Liver (tissue), 9 donors: ENCODE results near the gene MYBPC2. TPM values are rescaled to one million over a fixed set of nuclear protein-coding genes. Genes with fewer than 3 reads are reported as not detected.

ENCODE experiments used
- DNase-seq: peaks from one replicate; pipeline ENCODE4 v3.0.0-alpha.2; 2017; ENCODE audit warnings: low spot score
- H3K27ac ChIP-seq, 2 donors: one replicate each; pipeline ENCODE4 v1.7.0; 2013; ENCODE audit warnings: inconsistent platforms in 2 of 2, low read length in 2 of 2, control low read depth in 1 of 2, low read depth in 1 of 2, mild to moderate bottlenecking in 1 of 2
- H3K27me3 ChIP-seq, 4 donors: one replicate each; pipeline versions ENCODE4 v1.6.1 to v1.7.0; 2013; ENCODE audit warnings: low read length in 3 of 4, inconsistent platforms in 1 of 4, mild to moderate bottlenecking in 1 of 4, moderate library complexity in 1 of 4; ENCODE audit not compliant: control insufficient read depth in 4 of 4, insufficient read depth in 4 of 4
- H3K36me3 ChIP-seq, 4 donors: one replicate each; pipeline versions ENCODE4 v1.6.1 to v1.7.0; 2013; ENCODE audit warnings: low read length in 3 of 4, mild to moderate bottlenecking in 3 of 4, low read depth in 1 of 4, moderate library complexity in 1 of 4; ENCODE audit not compliant: control insufficient read depth in 4 of 4, insufficient read depth in 3 of 4
- H3K4me1 ChIP-seq, 4 donors: one replicate each; pipeline versions ENCODE4 v1.6.1 to v1.7.0; 2013; ENCODE audit warnings: low read length in 3 of 4, mild to moderate bottlenecking in 3 of 4, moderate library complexity in 1 of 4; ENCODE audit not compliant: control insufficient read depth in 4 of 4, insufficient read depth in 4 of 4
- H3K4me3 ChIP-seq, 3 donors: one replicate each; pipeline versions ENCODE4 v1.6.1 to v1.7.0; 2013; ENCODE audit warnings: low read length in 3 of 3, control low read depth in 1 of 3, low read depth in 1 of 3, mild to moderate bottlenecking in 1 of 3
- H3K9ac ChIP-seq, 2 donors: one replicate each; pipeline ENCODE4 v1.7.0; 2013; ENCODE audit warnings: low read length in 2 of 2, mild to moderate bottlenecking in 2 of 2, moderate library complexity in 2 of 2, control low read depth in 1 of 2, low read depth in 1 of 2
- H3K9me3 ChIP-seq, 4 donors: one replicate each; pipeline versions ENCODE4 v1.6.1 to v1.7.0; 2013; ENCODE audit warnings: low read length in 3 of 4; ENCODE audit not compliant: control insufficient read depth in 4 of 4
- CTCF ChIP-seq: fragments of 150-350 bp; IDR thresholded peaks from 2 replicates; pipeline ENCODE4 v1.5.1; 2017; ENCODE audit warnings: improper control_type of control experiment, low read depth, low read length; ENCODE audit not compliant: missing input control
- EGR1 ChIP-seq, 2 donors: IDR thresholded peaks; 2 replicates each; pipeline ENCODE4 v1.6.1; 2016 to 2018; ENCODE audit warnings: antibody characterized with exemption in 2 of 2, low read depth in 2 of 2
- HNF4A ChIP-seq, 2 donors: conservative IDR thresholded peaks; 2 replicates each; pipeline ENCODE4 v1.6.1; 2016; ENCODE audit warnings: antibody characterized with exemption in 2 of 2, mild to moderate bottlenecking in 2 of 2
- HNF4G ChIP-seq: IDR thresholded peaks from 2 replicates; pipeline ENCODE4 v1.6.1; 2016; ENCODE audit warnings: antibody characterized with exemption
- JUND ChIP-seq, 2 donors: IDR thresholded peaks; 2 replicates each; pipeline ENCODE4 v1.6.1; 2016; ENCODE audit warnings: antibody characterized with exemption in 2 of 2
- MAX ChIP-seq: IDR thresholded peaks from 2 replicates; pipeline ENCODE4 v1.6.1; 2016; ENCODE audit warnings: antibody characterized with exemption
- NR2F2 ChIP-seq: IDR thresholded peaks from 2 replicates; pipeline ENCODE4 v1.6.1; 2016; ENCODE audit warnings: antibody characterized with exemption
- RAD21 ChIP-seq, 2 donors: IDR thresholded peaks; 2 replicates each; pipeline ENCODE4 v1.6.1; 2016; ENCODE audit warnings: antibody characterized with exemption in 2 of 2, mild to moderate bottlenecking in 2 of 2
- TAF1 ChIP-seq: conservative IDR thresholded peaks from 2 replicates; pipeline ENCODE4 v1.6.1; 2016; ENCODE audit warnings: antibody characterized with exemption, mild to moderate bottlenecking
- YY1 ChIP-seq: IDR thresholded peaks from 2 replicates; pipeline ENCODE4 v1.6.1; 2016; ENCODE audit warnings: antibody characterized with exemption, mild to moderate bottlenecking
- ZBTB33 ChIP-seq: IDR thresholded peaks from 2 replicates; pipeline ENCODE4 v1.6.1; 2016; ENCODE audit warnings: antibody characterized with exemption
- WGBS: extraction: QIAGEN DNeasy Blood & Tissue Kit; methylation state at CpG from one replicate; pipeline ENCODE4 v1.1.7; 2013; 5-methylcytosine and 5-hydroxymethylcytosine counted together
- polyA plus RNA-seq, 2 donors: library from polyadenylated mRNA; stranded (reverse) in 1 of 2; unstranded in 1 of 2; fragments of 200-250 nt in 1 of 2; fragments of >200 nt in 1 of 2; fragmentation: Nextera tagmentation in 1 of 2; extraction: Ambion mirVana in 1 of 2; gene quantifications; one replicate each; pipeline versions ENCODE4 v1.2.1 to v1.2.3, GENCODE V29; 2013 to 2015
- total RNA-seq, 2 donors: library from RNA; depleted of rRNA; stranded (reverse); fragments of >200 nt; gene quantifications; one replicate each; pipeline ENCODE4 v1.2.3, GENCODE V29; 2014
- TF ChIP-seq, protein P1 (sequence below): IDR thresholded peaks from 2 replicates; pipeline ENCODE4 v1.6.1; 2016; ENCODE audit warnings: antibody characterized with exemption, mild to moderate bottlenecking
- TF ChIP-seq, protein P2 (sequence below): IDR thresholded peaks from 2 replicates; pipeline ENCODE4 v1.6.1; 2016; ENCODE audit warnings: antibody characterized with exemption
- donor health status: healthy.
- donor health status: healthy.
- donor health status: healthy.
- donor health status: healthy.
- donor health status: healthy.

MYBPC2 gene
- total and polyA plus RNA-seq, 4 donors: under 0.01 TPM; not detected in 3

- no peak for TF ChIP-seq MAX
- TF ChIP-seq JUND (IDR thresholded peaks at IDR 0.05): no peak
- no peak for TF ChIP-seq NR2F2
- TF ChIP-seq CTCF: no peak
- no peak for TF ChIP-seq RAD21 (IDR thresholded peaks at IDR 0.05)
These were observed 14.3 kb upstream of the MYBPC2 start, which contains the start of gene SPIB (continued) for GRCh38 chr19:50418176-50419021.

GRCh38 chr19:50419022-50419579 is 13.6 kb upstream of the MYBPC2 start:
- TF ChIP-seq CTCF: no peak
- TF ChIP-seq MAX: no peak
- TF ChIP-seq, protein P1, sequence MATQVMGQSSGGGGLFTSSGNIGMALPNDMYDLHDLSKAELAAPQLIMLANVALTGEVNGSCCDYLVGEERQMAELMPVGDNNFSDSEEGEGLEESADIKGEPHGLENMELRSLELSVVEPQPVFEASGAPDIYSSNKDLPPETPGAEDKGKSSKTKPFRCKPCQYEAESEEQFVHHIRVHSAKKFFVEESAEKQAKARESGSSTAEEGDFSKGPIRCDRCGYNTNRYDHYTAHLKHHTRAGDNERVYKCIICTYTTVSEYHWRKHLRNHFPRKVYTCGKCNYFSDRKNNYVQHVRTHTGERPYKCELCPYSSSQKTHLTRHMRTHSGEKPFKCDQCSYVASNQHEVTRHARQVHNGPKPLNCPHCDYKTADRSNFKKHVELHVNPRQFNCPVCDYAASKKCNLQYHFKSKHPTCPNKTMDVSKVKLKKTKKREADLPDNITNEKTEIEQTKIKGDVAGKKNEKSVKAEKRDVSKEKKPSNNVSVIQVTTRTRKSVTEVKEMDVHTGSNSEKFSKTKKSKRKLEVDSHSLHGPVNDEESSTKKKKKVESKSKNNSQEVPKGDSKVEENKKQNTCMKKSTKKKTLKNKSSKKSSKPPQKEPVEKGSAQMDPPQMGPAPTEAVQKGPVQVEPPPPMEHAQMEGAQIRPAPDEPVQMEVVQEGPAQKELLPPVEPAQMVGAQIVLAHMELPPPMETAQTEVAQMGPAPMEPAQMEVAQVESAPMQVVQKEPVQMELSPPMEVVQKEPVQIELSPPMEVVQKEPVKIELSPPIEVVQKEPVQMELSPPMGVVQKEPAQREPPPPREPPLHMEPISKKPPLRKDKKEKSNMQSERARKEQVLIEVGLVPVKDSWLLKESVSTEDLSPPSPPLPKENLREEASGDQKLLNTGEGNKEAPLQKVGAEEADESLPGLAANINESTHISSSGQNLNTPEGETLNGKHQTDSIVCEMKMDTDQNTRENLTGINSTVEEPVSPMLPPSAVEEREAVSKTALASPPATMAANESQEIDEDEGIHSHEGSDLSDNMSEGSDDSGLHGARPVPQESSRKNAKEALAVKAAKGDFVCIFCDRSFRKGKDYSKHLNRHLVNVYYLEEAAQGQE: no peak
- TF ChIP-seq HNF4G: no peak
- TF ChIP-seq RAD21 (IDR thresholded peaks at IDR 0.05): no peak
- no peak for TF ChIP-seq ZBTB33
- no peak for TF ChIP-seq HNF4A (conservative IDR thresholded peaks at IDR 0.05)
- no peak for TF ChIP-seq YY1
- TF ChIP-seq TAF1: no peak
- TF ChIP-seq, protein P2, sequence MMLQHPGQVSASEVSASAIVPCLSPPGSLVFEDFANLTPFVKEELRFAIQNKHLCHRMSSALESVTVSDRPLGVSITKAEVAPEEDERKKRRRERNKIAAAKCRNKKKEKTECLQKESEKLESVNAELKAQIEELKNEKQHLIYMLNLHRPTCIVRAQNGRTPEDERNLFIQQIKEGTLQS: no peak
- TF ChIP-seq EGR1 (IDR thresholded peaks at IDR 0.05; ENCODE audit: low read depth in 2 of 2): no peak
- Histone ChIP-seq H3K9ac (no peak overlapping the region), H3K27ac (no peak overlapping the region), H3K9me3 (no peaks in the 10 kb centered on the region), H3K4me1 (no peaks in the 10 kb centered on the region), H3K4me3 (no peak overlapping the region), H3K36me3 (no peaks in the 10 kb centered on the region), H3K27me3 (peaks cover 0 to 3% (median 0%) of the 10 kb centered on the region in 4 donors)
- WGBS: 13% methylated on average over 14 of the region's 14 CpGs
- DNase-seq: no peak
